HUES6 (cell line): Measurements from ENCODE around the gene VENTX.

Experiments used
- H3K27ac ChIP-seq: 2 replicates; pipeline ENCODE4 v1.7.0; 2013; ENCODE audit warnings: low read depth, mild to moderate bottlenecking, low read length, inconsistent platforms
- H3K27me3 ChIP-seq: 2 replicates; pipeline ENCODE4 v1.6.1; 2013; ENCODE audit warnings: low read length; ENCODE audit not compliant: control insufficient read depth, insufficient read depth
- H3K36me3 ChIP-seq: 2 replicates; pipeline ENCODE4 v1.6.1; 2013; ENCODE audit warnings: low read length; ENCODE audit not compliant: control insufficient read depth, insufficient read depth
- H3K4me1 ChIP-seq: 2 replicates; pipeline ENCODE4 v1.6.1; 2013; ENCODE audit warnings: low read length; ENCODE audit not compliant: control insufficient read depth, insufficient read depth
- H3K4me3 ChIP-seq: 2 replicates; pipeline ENCODE4 v1.5.1; 2013; ENCODE audit warnings: low read depth, low read length
- H3K9ac ChIP-seq: one replicate; pipeline ENCODE4 v1.6.1; 2013; ENCODE audit warnings: mild to moderate bottlenecking, low read length
- H3K9me3 ChIP-seq: 2 replicates; pipeline ENCODE4 v1.6.1; 2013; ENCODE audit warnings: low read depth, low read length; ENCODE audit not compliant: control insufficient read depth, insufficient read depth

The VENTX gene

DNA sequence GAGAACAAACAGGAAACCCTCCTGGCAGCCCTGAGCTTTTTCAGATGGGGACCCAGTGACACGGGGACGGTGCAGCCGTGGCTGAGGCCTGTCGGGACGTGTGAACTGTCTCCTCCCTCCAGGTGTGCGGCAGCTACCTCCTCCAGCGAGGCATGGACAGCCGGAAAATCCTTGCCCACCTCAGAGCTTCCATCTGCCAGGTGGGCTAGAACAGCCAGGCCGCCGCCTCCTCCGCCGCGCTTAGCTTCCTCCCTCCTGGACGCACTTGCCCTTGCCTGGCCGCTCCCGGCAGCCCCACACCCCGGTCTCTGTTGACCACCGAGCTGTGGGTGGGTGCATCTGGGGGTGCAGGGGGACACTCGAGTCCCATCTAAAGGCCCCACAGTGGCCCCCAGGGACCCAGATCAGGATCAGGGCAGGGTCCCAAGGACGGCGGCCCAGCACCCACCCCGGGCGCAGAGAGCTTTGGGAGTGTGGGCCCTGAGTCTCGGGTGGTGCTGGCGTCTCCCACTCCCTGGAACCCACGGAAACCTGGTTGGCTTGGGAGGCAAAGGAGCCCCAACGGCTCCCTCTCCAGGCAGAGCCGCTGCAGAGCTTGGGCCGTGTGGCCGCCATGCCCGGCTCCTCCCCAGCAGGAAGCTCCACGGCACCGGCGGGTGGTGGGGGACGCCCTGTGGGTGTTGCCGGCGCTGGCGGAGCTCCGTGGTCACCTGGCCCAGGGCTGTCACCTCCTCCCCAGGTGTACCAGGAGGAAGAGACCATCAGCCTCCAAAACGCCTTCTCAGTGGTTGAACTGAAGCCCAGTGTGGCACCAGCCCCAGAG, 40.5 kb upstream of the VENTX start:
- Histone ChIP-seq H3K4me1 (peaks cover 5% of the 10 kb centered on the region; the same call in 1 of the 2 replicates), H3K9me3 (peaks cover under 1% of the 10 kb centered on the region; the same call in 1 of the 2 replicates), H3K36me3 (no peaks in the 10 kb centered on the region; the same call in 1 of the 2 replicates), H3K27ac (0 out of 2 replicates have a peak overlapping the region, but pooled peaks have one; percentile 31), H3K4me3 (no peak overlapping the region), H3K27me3 (no peaks in the 10 kb centered on the region), H3K9ac (no peak overlapping the region)

DNA sequence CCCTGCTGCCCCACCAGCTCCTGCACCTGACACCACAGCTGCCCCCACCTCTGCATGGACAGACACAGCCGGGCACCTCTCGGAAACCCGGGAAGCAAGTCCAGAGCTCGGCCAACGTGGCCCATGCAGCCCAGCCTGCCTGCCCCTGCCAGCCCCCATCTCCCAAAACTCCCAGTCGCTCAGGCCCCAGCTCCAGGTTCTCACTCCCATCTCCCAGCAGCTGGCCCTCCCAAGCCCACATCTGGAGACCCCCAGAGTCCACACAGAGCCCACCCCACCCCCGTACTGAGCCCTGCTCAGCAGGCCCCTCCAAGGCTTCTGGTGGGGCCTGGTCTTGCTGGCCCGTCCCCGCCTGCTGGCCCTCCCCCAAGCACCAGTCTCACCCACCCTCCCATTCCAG, 39.9 kb upstream of the VENTX start:
- no peak overlapping the region for H3K27ac ChIP-seq
- no peaks in the 10 kb centered on the region for H3K27me3 ChIP-seq
- no peak overlapping the region for H3K9ac ChIP-seq
- peaks cover 5% of the 10 kb centered on the region; the same call in 1 of the 2 replicates for H3K4me1 ChIP-seq
- no peak overlapping the region for H3K4me3 ChIP-seq
- H3K9me3 ChIP-seq, result no peaks in the 10 kb centered on the region
- no peaks in the 10 kb centered on the region; the same call in none of the 2 replicates for H3K36me3 ChIP-seq

DNA sequence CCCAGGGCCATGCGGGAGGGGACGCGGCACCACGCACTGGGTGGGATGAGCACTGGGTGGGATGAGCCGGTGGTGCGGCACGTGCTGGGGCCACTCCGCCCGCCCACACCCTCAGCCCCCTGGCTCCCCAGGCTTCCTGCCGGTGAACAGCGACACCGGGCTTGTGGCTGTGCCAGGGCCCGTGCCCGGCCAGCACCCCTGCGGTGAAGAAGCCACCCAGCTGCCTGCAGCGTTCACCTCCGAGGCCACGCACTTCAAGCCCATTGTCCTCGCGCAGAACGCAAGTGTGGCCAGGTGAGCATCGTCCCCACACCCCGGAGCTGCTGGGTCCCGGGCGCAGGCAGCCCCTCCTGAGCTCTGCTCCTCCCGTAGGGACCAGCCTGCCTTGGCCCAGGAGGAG, 39.4 kb upstream of the VENTX start:
- Histone ChIP-seq H3K36me3 (no peaks in the 10 kb centered on the region; the same call in none of the 2 replicates), H3K27me3 (no peaks in the 10 kb centered on the region)

DNA sequence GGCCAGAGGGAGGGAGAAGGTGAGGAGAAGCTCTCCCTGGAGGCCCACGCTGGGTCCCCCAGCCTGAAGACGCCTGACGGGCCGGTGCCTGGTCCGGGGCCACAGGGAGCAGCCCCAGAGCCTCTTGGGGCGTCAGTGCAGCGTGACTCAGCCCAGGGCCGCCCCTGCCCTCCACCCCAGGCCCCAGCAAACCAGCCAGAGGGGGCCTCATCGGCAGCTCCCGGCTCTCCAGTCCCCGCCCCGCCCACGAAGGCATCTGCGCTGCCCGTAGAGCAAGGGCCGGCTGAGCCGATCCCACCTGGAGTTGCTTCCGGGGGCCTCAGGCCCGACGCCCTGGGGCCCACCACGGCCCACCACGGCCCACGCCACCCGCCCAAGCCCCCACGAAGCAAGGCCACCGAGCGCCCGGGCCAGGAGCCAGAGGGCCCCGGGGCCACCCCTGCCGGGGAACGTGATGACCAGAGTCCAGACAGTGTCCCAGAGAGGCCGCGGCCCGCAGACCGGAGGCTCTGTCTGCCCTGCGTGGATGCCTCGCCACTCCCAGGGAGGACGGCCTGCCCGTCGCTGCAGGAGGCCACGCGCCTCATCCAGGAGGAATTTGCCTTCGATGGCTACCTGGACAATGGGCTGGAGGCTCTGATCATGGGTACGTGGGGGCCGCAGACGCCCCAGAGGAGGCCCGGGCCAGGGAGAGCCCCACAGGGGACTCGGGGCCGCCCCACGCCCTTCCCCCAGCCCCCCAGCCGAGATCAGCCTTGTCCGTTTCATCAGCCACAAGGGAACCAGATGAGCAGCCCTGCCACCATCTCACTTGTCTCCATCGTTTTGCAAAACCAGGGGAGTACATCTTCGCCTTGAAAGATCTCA, 38.8 kb upstream of the VENTX start:
- Histone ChIP-seq H3K4me1 (peaks cover 5% of the 10 kb centered on the region; the same call in 1 of the 2 replicates), H3K4me3 (no peak overlapping the region), H3K36me3 (no peaks in the 10 kb centered on the region; the same call in none of the 2 replicates), H3K27me3 (no peaks in the 10 kb centered on the region), H3K9ac (no peak overlapping the region), H3K27ac (no peak overlapping the region), H3K9me3 (no peaks in the 10 kb centered on the region)

More for the DNA sequence above, 39.4 kb upstream of the VENTX start:
- Histone ChIP-seq H3K27ac (no peak overlapping the region), H3K4me1 (peaks cover 5% of the 10 kb centered on the region; the same call in 1 of the 2 replicates), H3K9me3 (no peaks in the 10 kb centered on the region), H3K9ac (no peak overlapping the region), H3K4me3 (no peak overlapping the region)

DNA sequence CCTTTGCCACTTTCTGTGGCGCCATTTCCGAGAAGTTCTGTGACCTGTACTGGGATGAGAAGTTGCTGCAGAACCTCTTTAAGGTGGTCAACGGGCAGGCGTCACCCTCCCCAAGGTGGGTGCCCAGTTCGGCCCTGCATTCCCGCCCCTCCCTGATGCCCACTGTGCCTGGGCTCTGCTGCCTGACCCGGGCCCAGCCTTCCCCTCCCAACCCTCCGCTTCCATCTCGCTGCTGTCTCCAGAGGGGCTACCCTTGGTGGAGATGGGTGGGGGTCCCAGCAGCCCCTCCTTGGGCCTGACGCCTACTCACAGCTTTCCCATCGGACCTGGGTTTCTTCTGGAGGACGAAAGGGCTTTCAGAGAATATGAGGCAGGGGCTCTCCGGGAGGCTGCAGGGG, 38.2 kb upstream of the VENTX start:
- H3K9ac ChIP-seq, result no peak overlapping the region
- H3K9me3 ChIP-seq, result no peaks in the 10 kb centered on the region
- H3K27ac ChIP-seq, result no peak overlapping the region
- peaks cover 5% of the 10 kb centered on the region; the same call in 1 of the 2 replicates for H3K4me1 ChIP-seq
- no peak overlapping the region for H3K4me3 ChIP-seq
- H3K36me3 ChIP-seq, result no peaks in the 10 kb centered on the region; the same call in none of the 2 replicates
- H3K27me3 ChIP-seq, result no peaks in the 10 kb centered on the region

DNA sequence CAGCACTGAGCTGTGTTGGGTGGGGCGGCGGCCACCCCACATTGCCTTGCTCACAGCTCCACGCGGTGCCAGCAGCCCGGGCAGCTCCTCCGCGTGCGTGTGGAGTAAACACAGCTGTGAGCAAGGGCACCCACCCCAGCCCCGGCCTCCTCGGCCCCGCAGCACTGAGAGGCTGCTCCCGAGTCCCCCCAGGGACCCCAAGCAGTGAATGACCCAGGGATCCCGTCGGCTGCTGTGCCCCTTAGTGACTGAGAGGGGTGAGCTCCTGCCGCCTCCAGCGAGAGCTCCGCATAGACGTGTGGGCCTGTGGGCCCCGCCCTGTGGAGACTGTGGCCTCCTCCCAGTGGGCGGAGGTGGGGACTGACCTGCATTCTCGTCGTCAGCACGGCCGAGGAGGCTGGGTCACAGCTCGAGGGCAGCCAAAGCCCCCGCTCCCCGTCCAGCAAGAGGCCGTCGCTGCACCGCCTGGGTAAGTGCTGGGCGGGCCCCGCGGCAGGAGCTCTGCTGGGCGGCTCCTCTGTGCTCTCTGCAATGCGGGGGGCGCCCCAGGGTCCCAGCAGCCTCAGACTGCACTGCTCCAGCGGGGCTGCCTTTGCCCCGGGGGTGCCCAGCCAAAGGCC, 37.6 kb upstream of the VENTX start:
- H3K9me3 ChIP-seq, result no peaks in the 10 kb centered on the region
- H3K4me3 ChIP-seq, result no peak overlapping the region
- no peaks in the 10 kb centered on the region for H3K27me3 ChIP-seq
- H3K9ac ChIP-seq, result no peak overlapping the region
- H3K36me3 ChIP-seq, result no peaks in the 10 kb centered on the region; the same call in none of the 2 replicates
- H3K27ac ChIP-seq, result no peak overlapping the region
- H3K4me1 ChIP-seq, result peaks cover 5% of the 10 kb centered on the region; the same call in 1 of the 2 replicates

DNA sequence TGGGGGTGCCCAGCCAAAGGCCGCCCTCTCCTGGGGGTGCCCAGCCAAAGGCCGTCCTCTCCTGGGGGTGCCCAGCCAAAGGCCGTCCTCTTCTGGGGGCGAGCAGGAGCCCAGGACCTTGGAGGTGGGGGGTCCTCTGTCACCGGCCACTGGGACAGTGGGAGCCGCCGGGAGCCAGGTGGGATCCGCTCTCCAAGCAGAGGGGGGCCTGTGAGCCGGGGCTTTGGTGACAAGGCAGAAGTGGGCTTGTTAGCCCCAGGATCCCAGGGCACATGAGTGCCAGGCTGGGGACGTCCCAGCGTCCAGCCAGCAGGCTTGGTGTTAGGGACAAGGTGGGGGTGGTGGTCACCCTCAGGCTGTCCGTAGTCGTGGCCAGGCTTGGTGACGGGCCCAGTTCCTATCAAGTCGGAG, 37.0 kb upstream of the VENTX start:
- peaks cover 5% of the 10 kb centered on the region; the same call in 1 of the 2 replicates for H3K4me1 ChIP-seq
- no peaks in the 10 kb centered on the region for H3K9me3 ChIP-seq
- H3K9ac ChIP-seq, result no peak overlapping the region

DNA sequence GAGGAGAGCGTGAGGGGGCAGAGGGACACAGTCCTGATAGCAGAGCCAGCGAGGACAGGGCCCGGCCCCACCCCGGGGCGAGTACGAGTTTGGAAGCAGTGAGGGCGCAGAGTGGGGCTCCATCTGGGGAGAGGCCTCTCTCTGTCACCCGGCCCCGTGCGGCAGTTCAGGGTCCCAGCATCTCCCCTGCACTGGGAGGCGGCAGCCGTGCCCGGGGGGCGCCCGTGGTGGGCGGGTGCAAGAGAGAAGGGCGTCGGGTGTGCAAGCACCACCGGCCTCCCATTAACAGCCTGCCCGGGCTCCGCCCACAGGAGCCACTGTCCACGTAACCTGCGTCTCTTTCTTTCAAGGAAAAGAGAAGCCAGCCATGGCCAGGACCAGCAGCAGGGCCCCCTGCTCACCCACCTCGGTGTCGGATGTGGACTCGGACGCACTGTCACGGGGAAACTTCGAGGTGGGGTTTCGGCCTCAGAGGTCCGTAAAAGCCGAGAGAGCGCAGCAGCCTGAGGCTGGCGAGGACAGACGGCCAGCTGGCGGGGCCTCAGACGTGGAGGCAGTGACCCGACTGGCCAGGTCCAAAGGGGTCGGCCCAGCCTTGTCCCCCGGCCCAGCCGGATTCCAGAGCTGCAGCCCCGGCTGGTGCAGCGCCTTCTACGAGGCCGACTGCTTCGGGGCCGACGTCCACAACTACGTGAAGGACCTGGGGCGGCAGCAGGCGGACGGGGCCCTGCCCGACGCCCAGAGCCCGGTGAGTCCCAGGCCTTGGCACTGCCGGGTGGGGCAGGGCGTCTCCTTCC, 36.3 kb upstream of the VENTX start:
- H3K9me3 ChIP-seq, result no peaks in the 10 kb centered on the region
- H3K27ac ChIP-seq, result no peak overlapping the region
- no peaks in the 10 kb centered on the region for H3K27me3 ChIP-seq

More for the DNA sequence above, 37.0 kb upstream of the VENTX start:
- H3K4me3 ChIP-seq, result no peak overlapping the region
- H3K27ac ChIP-seq, result no peak overlapping the region
- no peaks in the 10 kb centered on the region for H3K27me3 ChIP-seq
- no peaks in the 10 kb centered on the region; the same call in none of the 2 replicates for H3K36me3 ChIP-seq

DNA sequence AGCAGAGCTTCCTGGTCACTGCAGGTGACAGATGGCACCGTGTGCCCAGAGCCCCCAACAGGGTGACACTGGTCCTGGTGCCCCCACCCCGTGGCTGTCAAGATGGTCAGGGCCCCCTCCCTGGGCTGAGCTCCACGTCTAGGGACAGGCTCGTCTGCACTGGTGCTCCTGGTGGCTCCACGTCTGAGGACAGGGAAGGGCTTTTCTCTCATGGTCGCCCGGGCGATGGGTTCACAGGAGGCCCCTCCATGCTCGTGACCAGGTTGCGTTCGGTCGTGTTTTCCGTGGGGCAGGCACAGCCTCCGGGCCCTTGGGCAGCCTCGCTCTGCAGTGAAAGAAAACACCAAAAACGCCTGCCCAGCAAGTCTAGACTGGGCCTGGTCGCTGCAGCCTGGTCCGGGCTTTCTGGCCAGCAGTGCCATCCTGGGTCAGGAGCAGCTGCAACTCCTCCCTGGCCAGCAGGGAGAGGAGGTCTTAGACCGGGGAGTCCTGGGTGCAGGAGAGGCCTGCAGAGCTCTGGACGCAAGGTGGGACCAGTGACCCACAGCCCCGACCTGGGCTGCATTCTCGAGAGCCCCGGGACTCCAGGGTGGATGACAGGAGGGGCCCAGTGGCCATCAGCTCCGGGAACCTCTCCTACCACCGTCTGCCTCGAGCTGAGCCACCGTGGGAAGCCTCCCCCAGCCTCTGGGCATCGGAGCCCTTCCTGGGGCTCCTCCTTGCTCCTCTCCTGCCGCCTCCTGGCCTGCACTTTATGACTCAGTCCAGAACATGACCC, 35.5 kb upstream of the VENTX start:
- H3K4me3 ChIP-seq, result no peak overlapping the region
- H3K4me1 ChIP-seq, result peaks cover 5% of the 10 kb centered on the region; the same call in 1 of the 2 replicates
- H3K27ac ChIP-seq, result no peak overlapping the region
- no peaks in the 10 kb centered on the region for H3K9me3 ChIP-seq
- H3K27me3 ChIP-seq, result no peaks in the 10 kb centered on the region
- H3K9ac ChIP-seq, result peak overlapping the region; percentile 11
- H3K36me3 ChIP-seq, result no peaks in the 10 kb centered on the region; the same call in none of the 2 replicates

More for the DNA sequence above, 36.3 kb upstream of the VENTX start:
- Histone ChIP-seq H3K9ac (no peak overlapping the region), H3K36me3 (no peaks in the 10 kb centered on the region; the same call in none of the 2 replicates), H3K4me3 (no peak overlapping the region), H3K4me1 (peaks cover 5% of the 10 kb centered on the region; the same call in 1 of the 2 replicates)
